Activated T-cell treated with anti-CD3 and anti-CD28 coated beads for 48 hours (primary cell): Measurements from ENCODE around the gene CCRL2.

ENCODE experiments used
- DNase-seq: peaks from one replicate; pipeline ENCODE4 v3.0.0-alpha.2; 2020; ENCODE audit warnings: low read depth

CCRL2 gene

GRCh38 chr3:46406788-46407611 lies at the start of gene CCRL2, which contains the start of gene CCR5AS:
Gene CCRL2 (plus strand): TSS chr3:46407259. CDS start chr3:46408080, 821 bp downstream.
Gene CCR5AS (minus strand): TSS chr3:46407066.
- DNase-seq, result peak; percentile 31

- DNase-seq, result no peak
Measured at GRCh38 chr3:46358466-46358865, 48.6 kb upstream of the CCRL2 start.

DNA sequence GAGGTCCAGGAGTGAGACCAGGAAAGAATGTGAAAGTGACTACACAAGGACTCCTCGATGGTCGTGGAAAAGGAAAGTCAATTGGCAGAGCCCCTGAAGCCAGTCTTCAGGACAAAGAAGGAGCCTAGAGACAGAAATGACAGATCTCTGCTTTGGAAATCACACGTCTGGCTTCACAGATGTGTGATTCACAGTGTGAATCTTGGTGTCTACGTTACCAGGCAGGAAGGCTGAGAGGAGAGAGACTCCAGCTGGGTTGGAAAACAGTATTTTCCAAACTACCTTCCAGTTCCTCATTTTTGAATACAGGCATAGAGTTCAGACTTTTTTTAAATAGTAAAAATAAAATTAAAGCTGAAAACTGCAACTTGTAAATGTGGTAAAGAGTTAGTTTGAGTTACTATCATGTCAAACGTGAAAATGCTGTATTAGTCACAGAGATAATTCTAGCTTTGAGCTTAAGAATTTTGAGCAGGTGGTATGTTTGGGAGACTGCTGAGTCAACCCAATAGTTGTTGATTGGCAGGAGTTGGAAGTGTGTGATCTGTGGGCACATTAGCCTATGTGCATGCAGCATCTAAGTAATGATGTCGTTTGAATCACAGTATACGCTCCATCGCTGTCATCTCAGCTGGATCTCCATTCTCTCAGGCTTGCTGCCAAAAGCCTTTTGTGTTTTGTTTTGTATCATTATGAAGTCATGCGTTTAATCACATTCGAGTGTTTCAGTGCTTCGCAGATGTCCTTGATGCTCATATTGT lies 47.1 kb upstream of the CCRL2 start:
- DNase-seq, result no peak

DNA sequence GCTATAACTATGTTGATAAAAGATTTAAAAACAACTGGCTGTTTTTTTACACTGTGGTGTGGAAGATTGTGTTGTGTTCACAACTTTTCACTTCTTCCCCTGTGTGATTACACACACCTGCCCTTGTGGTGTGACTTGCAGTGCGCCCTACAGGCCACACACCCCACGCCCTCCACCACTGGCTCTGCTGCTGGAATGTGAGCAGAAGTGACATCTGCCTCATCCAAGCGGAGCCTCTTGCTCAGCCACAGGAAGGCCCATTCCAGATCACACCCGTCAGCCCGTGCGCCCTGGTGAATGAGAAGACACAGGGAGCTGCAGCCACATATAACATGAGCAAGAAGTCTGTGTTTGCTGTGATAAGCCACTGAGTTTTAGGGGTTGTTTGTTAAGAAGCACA lies 46.2 kb upstream of the CCRL2 start:
- no peak for DNase-seq

DNA sequence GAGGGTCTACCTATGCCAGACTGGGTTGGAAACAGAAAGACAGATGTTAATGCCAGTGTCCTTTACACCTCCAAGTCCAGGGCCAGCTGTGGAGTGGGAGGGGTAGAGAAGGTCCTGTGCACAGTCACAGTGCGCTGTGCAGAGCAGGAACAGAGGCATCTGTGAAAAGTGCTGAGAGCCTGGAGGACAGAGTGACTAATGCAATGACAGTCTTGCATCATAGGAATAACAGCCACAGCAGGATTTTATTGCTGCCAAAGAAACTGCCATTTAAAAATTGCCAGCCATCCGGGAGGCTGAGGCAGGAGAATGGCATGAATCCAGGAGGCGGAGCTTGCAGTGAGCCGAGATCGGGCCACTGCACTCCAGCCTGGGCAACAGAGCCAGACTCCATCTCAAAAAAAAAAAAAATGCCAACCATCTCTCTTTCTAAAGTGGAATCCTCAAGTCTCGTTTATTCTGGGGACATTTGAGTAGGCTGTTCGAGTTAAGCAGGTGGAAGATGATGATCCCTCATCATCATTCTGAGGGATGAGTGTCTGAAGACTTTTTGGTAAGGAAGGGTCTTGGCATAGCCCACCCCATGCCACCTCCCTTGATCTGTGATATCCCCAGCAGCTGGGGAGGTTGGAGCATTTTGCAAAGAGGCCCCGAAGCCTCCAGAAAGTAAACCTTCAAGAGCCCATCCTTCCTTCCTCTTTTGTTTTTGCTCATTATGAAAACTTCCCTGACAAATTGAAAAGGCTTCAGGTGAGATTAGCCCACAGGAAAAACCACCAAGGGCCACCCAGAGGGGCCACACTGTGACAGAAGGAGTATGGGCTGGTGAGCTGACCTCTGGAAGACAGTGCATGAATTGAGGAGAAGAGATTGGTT lies 45.4 kb upstream of the CCRL2 start:
- no peak for DNase-seq

DNA sequence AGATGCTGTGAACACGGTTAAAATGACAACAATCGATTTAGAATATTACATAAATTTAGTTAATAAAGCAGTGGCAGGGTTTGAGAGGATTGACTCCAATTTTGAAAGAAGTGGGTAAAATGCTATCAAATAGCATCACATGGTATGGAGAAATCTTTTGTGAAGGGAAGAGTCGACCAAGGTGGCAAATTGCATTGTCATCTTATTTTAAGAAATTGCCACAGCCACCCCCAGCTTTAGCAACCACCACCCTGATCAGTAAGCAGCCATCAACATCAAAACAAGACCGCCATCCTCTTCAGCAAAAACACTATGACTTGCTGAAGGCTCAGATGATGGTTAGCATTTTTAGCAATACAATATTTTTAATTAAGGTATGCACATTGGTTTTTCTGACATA lies 42.0 kb upstream of the CCRL2 start:
- no peak for DNase-seq

- DNase-seq, result no peak
Measured at GRCh38 chr3:46365737-46366524, 41.1 kb upstream of the CCRL2 start.

DNA sequence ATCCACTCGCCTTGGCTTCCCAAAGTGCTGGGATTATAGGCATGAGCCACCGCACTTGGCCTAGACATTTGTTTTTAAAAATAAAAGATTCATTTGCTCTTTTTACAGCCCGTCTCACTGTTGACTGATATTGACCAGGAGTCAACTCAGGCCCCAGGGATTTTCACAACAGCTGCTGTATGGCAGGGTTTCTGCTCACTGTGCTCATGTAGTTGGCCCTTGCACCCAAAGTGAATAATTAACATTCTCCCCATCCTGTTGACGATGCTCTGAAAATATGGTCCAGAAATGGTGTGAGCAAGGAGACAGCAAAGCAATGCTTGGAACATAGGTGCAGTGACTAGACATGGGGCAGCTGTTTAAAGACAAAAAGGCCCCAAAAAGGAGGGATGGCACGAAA lies 39.2 kb upstream of the CCRL2 start:
- DNase-seq, result no peak

GRCh38 chr3:46368569-46368968 lies 38.5 kb upstream of the CCRL2 start:
- peak; percentile 43 for DNase-seq

- DNase-seq, result no peak
Measured at GRCh38 chr3:46369151-46369550, 37.9 kb upstream of the CCRL2 start.

GRCh38 chr3:46369675-46370132 lies 37.4 kb upstream of the CCRL2 start:
- DNase-seq, result peak; percentile 30

DNA sequence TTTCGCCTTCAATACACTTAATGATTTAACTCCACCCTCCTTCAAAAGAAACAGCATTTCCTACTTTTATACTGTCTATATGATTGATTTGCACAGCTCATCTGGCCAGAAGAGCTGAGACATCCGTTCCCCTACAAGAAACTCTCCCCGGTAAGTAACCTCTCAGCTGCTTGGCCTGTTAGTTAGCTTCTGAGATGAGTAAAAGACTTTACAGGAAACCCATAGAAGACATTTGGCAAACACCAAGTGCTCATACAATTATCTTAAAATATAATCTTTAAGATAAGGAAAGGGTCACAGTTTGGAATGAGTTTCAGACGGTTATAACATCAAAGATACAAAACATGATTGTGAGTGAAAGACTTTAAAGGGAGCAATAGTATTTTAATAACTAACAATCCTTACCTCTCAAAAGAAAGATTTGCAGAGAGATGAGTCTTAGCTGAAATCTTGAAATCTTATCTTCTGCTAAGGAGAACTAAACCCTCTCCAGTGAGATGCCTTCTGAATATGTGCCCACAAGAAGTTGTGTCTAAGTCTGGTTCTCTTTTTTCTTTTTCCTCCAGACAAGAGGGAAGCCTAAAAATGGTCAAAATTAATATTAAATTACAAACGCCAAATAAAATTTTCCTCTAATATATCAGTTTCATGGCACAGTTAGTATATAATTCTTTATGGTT lies 36.1 kb upstream of the CCRL2 start, which contains the start of gene CCR5:
TSS of gene CCR5 (plus strand) at position 108 of the 680 bp plus-strand sequence. CDS start 1,957 bp downstream, outside the sequence.
- no peak for DNase-seq

DNA sequence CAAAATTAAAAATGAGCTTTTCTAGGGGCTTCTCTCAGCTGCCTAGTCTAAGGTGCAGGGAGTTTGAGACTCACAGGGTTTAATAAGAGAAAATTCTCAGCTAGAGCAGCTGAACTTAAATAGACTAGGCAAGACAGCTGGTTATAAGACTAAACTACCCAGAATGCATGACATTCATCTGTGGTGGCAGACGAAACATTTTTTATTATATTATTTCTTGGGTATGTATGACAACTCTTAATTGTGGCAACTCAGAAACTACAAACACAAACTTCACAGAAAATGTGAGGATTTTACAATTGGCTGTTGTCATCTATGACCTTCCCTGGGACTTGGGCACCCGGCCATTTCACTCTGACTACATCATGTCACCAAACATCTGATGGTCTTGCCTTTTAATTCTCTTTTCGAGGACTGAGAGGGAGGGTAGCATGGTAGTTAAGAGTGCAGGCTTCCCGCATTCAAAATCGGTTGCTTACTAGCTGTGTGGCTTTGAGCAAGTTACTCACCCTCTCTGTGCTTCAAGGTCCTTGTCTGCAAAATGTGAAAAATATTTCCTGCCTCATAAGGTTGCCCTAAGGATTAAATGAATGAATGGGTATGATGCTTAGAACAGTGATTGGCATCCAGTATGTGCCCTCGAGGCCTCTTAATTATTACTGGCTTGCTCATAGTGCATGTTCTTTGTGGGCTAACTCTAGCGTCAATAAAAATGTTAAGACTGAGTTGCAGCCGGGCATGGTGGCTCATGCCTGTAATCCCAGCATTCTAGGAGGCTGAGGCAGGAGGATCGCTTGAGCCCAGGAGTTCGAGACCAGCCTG lies 35.3 kb upstream of the CCRL2 start:
- DNase-seq, result no peak

DNA sequence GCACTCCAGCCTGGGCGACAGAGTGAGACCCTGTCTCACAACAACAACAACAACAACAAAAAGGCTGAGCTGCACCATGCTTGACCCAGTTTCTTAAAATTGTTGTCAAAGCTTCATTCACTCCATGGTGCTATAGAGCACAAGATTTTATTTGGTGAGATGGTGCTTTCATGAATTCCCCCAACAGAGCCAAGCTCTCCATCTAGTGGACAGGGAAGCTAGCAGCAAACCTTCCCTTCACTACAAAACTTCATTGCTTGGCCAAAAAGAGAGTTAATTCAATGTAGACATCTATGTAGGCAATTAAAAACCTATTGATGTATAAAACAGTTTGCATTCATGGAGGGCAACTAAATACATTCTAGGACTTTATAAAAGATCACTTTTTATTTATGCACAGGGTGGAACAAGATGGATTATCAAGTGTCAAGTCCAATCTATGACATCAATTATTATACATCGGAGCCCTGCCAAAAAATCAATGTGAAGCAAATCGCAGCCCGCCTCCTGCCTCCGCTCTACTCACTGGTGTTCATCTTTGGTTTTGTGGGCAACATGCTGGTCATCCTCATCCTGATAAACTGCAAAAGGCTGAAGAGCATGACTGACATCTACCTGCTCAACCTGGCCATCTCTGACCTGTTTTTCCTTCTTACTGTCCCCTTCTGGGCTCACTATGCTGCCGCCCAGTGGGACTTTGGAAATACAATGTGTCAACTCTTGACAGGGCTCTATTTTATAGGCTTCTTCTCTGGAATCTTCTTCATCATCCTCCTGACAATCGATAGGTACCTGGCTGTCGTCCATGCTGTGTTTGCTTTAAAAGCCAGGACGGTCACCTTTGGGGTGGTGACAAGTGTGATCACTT lies 34.3 kb upstream of the CCRL2 start:
- no peak for DNase-seq

DNA sequence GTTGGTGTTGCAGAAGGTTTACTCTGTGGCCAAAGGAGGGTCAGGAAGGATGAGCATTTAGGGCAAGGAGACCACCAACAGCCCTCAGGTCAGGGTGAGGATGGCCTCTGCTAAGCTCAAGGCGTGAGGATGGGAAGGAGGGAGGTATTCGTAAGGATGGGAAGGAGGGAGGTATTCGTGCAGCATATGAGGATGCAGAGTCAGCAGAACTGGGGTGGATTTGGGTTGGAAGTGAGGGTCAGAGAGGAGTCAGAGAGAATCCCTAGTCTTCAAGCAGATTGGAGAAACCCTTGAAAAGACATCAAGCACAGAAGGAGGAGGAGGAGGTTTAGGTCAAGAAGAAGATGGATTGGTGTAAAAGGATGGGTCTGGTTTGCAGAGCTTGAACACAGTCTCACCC lies 32.3 kb upstream of the CCRL2 start:
- DNase-seq, result no peak

- DNase-seq, result no peak
Measured at GRCh38 chr3:46375218-46375617, 31.8 kb upstream of the CCRL2 start.

DNA sequence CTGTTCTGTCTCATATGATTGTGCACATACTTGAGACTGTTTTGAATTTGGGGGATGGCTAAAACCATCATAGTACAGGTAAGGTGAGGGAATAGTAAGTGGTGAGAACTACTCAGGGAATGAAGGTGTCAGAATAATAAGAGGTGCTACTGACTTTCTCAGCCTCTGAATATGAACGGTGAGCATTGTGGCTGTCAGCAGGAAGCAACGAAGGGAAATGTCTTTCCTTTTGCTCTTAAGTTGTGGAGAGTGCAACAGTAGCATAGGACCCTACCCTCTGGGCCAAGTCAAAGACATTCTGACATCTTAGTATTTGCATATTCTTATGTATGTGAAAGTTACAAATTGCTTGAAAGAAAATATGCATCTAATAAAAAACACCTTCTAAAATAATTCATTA lies 31.2 kb upstream of the CCRL2 start:
- DNase-seq, result no peak

DNA sequence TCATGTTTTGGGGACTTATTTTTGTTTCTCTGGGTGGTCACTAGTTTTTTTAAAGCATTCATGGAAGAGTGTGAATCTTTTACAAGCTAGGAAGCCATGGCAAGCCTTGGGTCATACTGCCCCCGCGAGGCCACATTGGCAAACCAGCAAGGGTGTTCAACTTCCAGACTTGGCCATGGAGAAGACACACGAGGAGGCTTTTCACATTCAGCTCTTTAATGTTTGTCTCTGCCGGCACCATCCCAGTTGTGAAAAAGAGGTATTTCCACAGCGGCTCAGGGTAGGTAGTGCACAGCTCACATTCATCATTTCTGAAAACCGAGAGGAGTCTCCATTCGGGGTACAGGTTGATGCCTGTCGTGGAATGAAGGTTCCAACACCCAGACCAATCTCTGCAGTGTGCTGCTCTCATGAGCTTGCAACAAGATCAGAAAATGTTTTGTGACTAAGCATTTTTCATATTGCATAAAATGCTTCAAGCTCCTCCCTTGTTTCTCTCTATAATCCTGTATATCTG lies 28.6 kb upstream of the CCRL2 start:
- peak; percentile 68 for DNase-seq
